Measurements from ENCODE around the gene SMAP1. TPM values are rescaled to one million over a fixed set of nuclear protein-coding genes. Genes with fewer than 3 reads are reported as not detected.

SMAP1 gene
- total and polyA plus RNA-seq, 9 of the 15 experiments (the other 6 are each of a cell fraction or from before 2014, with no cell fraction given), result 11.4 to 26.4 (median 15.5) TPM

DNA sequence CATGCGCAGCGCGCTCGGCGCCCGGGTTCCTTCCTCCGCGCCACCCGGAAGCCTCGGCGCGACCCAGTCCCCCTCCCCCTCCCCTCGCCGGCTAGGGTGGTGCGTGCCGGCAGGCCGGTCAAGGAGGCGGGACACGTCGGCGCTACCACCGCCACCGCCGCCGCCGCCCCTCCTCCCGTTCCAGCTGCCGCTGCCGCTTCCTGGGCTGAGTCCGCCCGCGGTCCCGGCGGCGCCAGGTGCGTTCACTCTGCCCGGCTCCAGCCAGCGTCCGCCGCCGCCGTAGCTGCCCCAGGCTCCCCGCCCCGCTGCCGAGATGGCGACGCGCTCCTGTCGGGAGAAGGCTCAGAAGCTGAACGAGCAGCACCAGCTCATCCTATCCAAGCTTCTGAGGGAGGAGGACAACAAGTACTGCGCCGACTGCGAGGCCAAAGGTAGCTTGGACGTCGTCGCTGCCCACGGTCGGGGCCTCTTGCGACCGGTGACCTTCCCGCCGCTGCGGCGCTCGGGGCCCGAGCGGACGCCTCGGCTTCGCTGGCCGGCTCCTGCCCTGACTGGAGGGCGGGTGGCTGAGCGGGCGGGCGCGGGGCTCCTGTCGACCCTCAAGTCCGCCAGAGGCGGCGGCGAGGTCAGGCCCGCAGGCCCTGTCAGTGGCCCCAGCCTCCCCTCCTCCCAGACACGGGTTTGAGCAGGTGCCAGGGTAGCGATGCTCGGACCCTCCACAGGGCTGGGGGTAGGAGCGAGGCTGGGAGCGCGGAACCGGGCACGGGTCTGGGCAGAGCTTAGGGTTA lies at the start of gene SMAP1 (continued):
- TF ChIP-seq, protein P1, sequence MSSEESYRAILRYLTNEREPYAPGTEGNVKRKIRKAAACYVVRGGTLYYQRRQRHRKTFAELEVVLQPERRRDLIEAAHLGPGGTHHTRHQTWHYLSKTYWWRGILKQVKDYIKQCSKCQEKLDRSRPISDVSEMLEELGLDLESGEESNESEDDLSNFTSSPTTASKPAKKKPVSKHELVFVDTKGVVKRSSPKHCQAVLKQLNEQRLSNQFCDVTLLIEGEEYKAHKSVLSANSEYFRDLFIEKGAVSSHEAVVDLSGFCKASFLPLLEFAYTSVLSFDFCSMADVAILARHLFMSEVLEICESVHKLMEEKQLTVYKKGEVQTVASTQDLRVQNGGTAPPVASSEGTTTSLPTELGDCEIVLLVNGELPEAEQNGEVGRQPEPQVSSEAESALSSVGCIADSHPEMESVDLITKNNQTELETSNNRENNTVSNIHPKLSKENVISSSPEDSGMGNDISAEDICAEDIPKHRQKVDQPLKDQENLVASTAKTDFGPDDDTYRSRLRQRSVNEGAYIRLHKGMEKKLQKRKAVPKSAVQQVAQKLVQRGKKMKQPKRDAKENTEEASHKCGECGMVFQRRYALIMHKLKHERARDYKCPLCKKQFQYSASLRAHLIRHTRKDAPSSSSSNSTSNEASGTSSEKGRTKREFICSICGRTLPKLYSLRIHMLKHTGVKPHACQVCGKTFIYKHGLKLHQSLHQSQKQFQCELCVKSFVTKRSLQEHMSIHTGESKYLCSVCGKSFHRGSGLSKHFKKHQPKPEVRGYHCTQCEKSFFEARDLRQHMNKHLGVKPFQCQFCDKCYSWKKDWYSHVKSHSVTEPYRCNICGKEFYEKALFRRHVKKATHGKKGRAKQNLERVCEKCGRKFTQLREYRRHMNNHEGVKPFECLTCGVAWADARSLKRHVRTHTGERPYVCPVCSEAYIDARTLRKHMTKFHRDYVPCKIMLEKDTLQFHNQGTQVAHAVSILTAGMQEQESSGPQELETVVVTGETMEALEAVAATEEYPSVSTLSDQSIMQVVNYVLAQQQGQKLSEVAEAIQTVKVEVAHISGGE (CRISPR knock-in tag; IDR thresholded peaks at IDR 0.05), result peak in 1 of 3 experiments; percentile 80; a peak in 2 of 6 replicates

DNA sequence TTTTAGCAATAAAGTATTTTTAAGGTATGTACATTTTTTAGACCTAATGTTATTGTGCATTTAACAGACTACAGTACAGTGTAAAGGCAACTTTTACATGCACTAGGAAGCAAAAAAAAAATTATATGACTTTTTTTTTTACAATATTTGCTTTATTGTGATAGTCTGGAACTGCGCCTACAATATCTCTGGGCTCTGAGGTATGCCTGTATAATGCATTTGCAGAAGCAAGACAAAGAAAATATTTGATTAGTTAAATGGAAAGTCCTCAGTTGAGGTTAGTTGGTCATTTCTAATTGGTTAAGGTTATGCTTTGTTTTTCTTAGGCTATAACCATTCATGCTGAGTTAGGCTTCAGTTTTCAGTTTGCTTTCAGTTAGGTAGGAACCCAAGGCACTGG lies 46.9 kb upstream of the SMAP1 start:
- intact Hi-C loops (cut with micrococcal nuclease), result no loop called here
- TF ChIP-seq EHMT2 (IDR thresholded peaks at IDR 0.05) (no peak), ZNF780A (CRISPR knock-in tag; IDR thresholded peaks at IDR 0.05) (no peak), KAT2B (IDR thresholded peaks at IDR 0.05; ENCODE audit: low read depth, low read length) (no peak), SIRT6 (IDR thresholded peaks at IDR 0.05; ENCODE audit: low read depth, low read length) (no peak), ATF7 (IDR thresholded peaks at IDR 0.05) (no peak), FOXK1 (CRISPR knock-in tag; IDR thresholded peaks at IDR 0.05; ENCODE audit: borderline replicate concordance) (no peak), ILF3 (IDR thresholded peaks at IDR 0.05; ENCODE audit: borderline replicate concordance) (no peak), ZNF384 (IDR thresholded peaks at IDR 0.05; ENCODE audit: low read depth, low read length) (no peak)
- TF ChIP-seq, protein P2, sequence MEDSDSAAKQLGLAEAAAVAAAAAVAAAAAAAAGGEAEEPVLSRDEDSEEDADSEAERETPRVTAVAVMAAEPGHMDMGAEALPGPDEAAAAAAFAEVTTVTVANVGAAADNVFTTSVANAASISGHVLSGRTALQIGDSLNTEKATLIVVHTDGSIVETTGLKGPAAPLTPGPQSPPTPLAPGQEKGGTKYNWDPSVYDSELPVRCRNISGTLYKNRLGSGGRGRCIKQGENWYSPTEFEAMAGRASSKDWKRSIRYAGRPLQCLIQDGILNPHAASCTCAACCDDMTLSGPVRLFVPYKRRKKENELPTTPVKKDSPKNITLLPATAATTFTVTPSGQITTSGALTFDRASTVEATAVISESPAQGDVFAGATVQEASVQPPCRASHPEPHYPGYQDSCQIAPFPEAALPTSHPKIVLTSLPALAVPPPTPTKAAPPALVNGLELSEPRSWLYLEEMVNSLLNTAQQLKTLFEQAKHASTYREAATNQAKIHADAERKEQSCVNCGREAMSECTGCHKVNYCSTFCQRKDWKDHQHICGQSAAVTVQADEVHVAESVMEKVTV (CRISPR knock-in tag; IDR thresholded peaks at IDR 0.05), result no peak
- TF ChIP-seq, protein P3, sequence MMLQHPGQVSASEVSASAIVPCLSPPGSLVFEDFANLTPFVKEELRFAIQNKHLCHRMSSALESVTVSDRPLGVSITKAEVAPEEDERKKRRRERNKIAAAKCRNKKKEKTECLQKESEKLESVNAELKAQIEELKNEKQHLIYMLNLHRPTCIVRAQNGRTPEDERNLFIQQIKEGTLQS (IDR thresholded peaks at IDR 0.05), result no peak
- TF ChIP-seq, protein P3 (CRISPR knock-in tag; conservative IDR thresholded peaks at IDR 0.05), result no peak
- DNase-seq (ENCODE audit: extremely low read depth in 1 of 4, low spot score in 3 of 4) (no peak), FAIRE-seq (no peak), ATAC-seq (no peak)
- H3K4me3 ChIP-seq, result no peak overlapping the region
- H3K9me1 ChIP-seq (ENCODE audit: control insufficient read depth, insufficient read depth, low read length), result no peaks in the 10 kb centered on the region
- CTCF ChIA-PET (ENCODE audit: low intra/inter-chr PET ratio), result no interaction called here
- H3K9me3 ChIP-seq (replicated peaks; ENCODE audit: control insufficient read depth, insufficient read depth, low read depth, low read length), result no peaks in the 10 kb centered on the region
- no peaks in the 10 kb centered on the region for H3K36me3 ChIP-seq (ENCODE audit: control insufficient read depth, insufficient read depth, low read length)
- no peak overlapping the region for H2AFZ ChIP-seq (ENCODE audit: low read depth, low read length)
- WGBS (ENCODE audit: insufficient coverage, low coverage, missing lambda C conversion rate), result 0% methylated on average over 1 of the region's 1 CpG
- no peak overlapping the region for H3K4me2 ChIP-seq (ENCODE audit: insufficient read depth, low read length)
- in situ Hi-C loops (cut with MboI), result no loop called here
- BruUV-seq (replicated peaks), result no TSS peak
- no peaks in the 10 kb centered on the region for H3K4me1 ChIP-seq (replicated peaks in 1 of 2; ENCODE audit: control insufficient read depth in 2 of 2, insufficient read depth in 2 of 2, low read length in 2 of 2)
- H3K27ac ChIP-seq (ENCODE audit: extremely low read depth, low read depth, low read length), result no peak overlapping the region
- no peaks in the 10 kb centered on the region for H3K79me2 ChIP-seq (ENCODE audit: control insufficient read depth, insufficient read depth, low read length)
- H3K27me3 ChIP-seq (ENCODE audit: control insufficient read depth in 2 of 2, insufficient read depth in 2 of 2, low read length in 2 of 2), result peaks cover 0 to 3% of the 10 kb centered on the region in 2 experiments; a peak in 2 of 5 replicates
- no peaks in the 10 kb centered on the region for H4K20me1 ChIP-seq (replicated peaks; ENCODE audit: control insufficient read depth, insufficient read depth, low read length)
- POLR2A ChIA-PET, result no interaction called here
- H3K9ac ChIP-seq (ENCODE audit: insufficient read depth in 1 of 2, low read depth in 2 of 2, low read length in 2 of 2), result no peak overlapping the region

Data from K562 (cell line).